ENCODE measurements around the gene FHIP1B.
"Not testable (repeated sequence)": the region's sequence is repeated elsewhere in the genome, so short reads cannot be mapped to it uniquely, and the experiment has no call there.

Gene FHIP1B

GRCh38 chr11:6234387-6235107, at the start of gene FHIP1B:
TSS of gene FHIP1B (minus strand) at chr11:6234636. CDS start at chr11:6224516, 10,120 bp downstream.
- peak; percentile 100 for DNase-seq

DNA sequence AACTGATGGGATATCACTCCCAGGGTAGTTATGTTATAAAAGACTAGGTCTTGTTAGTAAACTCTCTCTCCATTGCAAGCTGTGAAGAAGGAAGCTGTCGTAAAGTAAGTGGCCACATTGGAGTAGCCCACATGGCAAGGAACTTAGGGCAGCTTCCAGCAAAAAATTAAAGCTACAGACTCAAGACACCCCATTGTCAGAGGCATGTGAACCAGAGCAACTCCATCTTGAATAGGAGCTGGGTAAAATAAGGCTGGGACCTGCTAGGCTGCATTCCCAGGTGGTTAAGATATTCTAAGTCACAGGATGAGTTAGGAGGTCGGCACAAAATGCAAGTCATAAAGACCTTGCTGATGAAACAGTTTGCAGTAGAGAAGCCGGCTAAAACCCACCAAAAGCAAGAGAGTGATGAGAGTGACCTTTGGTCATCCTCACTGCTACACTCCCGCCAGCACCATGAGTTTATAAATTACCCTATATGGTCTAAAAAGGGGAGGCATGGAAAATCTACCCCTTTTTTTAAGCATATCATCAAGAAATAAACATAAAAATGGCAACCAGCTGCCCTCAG, 49.1 kb upstream of the FHIP1B start:
- DNase-seq: no peak

DNA sequence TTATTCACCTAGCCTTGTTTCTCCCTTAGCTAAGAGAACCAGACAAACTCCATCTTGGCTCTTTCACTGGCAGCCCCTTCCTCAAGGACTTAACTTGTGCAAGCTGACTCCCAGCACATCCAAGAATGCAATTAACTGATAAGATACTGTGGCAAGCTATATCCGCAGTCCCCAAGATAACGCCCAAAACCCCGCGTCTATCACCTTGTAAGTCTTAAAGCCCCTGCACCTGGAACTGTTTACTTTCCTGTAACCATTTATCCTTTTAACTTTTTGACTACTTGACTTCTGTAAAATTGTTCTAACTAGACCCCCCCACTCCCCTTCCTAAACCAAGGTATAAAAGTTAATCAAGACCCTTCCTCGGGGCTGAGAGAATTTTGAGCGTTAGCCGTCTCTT, 46.4 kb upstream of the FHIP1B start:
- DNase-seq: not testable (repeated sequence)

DNA sequence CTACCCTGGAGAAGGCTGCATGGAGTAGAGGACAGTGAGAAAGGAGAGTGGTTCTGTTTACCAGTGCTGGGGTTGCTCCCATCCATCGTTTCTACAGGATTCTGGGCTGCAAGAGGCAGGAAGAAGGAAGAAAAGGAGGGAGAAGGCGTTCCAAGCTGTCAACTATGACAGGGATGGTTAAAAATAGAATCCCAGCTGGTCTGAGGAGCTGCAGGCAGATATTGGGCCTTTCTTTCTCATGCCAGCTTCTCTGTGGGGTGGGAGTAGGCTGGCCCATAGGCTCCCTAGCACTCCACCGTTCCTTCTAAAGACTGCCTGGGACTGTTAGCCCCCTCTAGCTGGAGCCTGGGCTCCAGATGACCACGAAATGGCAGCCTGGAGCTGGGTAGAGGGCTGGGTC, 38.8 kb upstream of the FHIP1B start:
- no peak for DNase-seq

GRCh38 chr11:6271598-6271997, 37.2 kb upstream of the FHIP1B start:
- no peak for DNase-seq

DNA sequence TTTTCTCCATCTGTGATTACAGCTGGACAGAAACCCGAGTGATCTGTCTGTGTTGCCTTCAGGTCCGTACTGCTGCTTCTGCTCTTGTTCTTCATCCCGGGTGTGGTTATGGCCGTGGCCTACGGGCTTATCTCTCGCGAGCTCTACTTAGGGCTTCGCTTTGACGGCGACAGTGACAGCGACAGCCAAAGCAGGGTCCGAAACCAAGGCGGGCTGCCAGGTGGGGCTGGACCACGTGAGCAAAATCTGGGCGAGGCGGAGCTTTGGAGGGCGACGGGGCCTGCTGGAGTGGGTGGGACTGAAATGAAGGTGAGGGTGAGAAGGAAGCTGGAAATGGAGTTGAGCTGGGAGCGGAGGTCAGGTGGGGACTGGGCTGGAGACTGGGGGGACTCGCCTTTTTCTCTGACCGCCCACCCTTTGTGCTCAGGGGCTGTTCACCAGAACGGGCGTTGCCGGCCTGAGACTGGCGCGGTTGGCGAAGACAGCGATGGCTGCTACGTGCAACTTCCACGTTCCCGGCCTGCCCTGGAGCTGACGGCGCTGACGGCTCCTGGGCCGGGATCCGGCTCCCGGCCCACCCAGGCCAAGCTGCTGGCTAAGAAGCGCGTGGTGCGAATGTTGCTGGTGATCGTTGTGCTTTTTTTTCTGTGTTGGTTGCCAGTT, 36.3 kb upstream of the FHIP1B start:
- no peak for DNase-seq

GRCh38 chr11:6269994-6270393, 35.6 kb upstream of the FHIP1B start:
- DNase-seq: no peak

DNA sequence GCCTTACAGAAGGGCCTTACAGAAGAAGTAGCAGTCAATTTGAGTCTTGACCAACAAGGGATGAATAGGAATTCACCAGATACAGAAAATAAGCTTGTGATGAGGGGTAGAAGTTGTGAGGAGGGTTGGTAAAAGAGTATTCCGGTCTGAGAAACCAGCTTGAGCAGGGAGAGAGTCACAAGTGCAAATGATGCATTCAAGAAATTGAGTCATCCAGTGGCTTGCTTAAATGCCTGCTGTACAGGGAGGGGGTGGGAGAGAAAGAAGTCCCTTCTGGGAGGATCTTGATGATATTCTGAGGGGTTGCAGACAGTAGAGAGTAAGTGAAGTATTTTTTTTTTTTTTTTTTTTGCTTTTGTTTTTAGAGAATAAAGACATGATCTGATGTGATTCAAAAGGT, 34.4 kb upstream of the FHIP1B start:
- no peak for DNase-seq

DNA sequence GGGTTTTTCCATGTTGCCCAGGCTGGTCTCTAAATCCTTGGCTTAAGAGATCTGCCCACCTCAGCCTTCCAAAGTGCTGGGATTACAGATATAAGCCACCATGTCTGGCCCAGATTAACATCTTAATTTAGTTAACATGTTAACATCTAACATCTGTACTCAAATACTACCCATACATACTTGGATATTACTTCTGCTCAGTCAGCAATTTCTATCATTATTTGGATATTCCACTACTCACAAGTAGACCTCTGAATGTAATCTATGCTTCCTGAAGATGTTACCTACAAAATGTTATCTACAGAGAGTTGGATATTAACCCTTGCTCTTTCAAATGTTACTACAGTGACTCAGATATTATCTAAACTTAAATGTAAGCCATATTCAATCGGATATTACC, 29.2 kb upstream of the FHIP1B start:
- DNase-seq: no peak

GRCh38 chr11:6260207-6260726, 25.8 kb upstream of the FHIP1B start:
- no peak for DNase-seq

GRCh38 chr11:6258571-6259081, 24.2 kb upstream of the FHIP1B start:
- DNase-seq: peak; percentile 32

DNA sequence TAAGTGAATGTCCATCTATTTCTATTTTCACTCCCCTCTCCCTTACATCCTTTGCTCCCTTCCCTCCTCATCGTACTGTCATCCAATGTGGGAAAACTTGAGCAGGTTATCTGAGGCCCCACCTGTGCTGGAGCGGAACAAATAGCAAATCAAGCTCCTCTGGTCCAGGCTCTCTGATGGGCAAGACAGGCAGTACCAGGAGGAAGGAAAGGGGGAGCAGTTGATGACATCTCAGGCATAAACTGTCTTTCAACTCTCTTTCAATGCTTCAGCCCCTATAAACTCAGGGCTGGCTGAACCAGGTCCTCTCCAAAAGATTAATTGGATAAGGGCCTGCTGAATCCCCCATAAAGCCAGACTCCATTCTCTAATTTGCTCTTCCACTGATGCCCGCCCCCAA, 23.7 kb upstream of the FHIP1B start:
- DNase-seq: no peak

DNA sequence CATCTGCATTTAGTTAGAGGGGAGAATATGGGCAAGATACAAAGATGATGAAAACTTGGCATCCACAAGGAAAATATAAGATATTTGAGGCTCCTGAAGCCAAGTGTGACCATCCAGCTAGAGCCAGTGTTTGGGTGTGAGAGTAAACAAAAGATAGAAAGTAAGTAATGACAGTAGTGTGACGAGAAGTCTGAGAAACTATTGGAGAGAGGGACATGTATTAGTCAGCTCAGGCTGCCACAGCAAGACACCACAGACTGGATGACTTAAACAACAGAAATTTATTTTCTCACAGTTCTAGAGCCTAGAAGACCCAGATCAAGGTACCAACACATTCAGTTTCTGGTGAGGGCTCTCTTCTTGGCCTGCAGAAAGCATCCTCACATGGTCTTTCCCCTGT, 18.8 kb upstream of the FHIP1B start:
- no peak for DNase-seq

- DNase-seq: no peak
Observed at GRCh38 chr11:6251990-6252473, 17.6 kb upstream of the FHIP1B start.

GRCh38 chr11:6251120-6251733, 16.8 kb upstream of the FHIP1B start:
- peak; percentile 73 for DNase-seq

GRCh38 chr11:6249770-6250555, 15.5 kb upstream of the FHIP1B start:
- no peak for DNase-seq

- DNase-seq: not testable (repeated sequence)
Observed at GRCh38 chr11:6248897-6249296, 14.5 kb upstream of the FHIP1B start.

GRCh38 chr11:6248248-6248647, 13.8 kb upstream of the FHIP1B start:
- DNase-seq: no peak

DNA sequence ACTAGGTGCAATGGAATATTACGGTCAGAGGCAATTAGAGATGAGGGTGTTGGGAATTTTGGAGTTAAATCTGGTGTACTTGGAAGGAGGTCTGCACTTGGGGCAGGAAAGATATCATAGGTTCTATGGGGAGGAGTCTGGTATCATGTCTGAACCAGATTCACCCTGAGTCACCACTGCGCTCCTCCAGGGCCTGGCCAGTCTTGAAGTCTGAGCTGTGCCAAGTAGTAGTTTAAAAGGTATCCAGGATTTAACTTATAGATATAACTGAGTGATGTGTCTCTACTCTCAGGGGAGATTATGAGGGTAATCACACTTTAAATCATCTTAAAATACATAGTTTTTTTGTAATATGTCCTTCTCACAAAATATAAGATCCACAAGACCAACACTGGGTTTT, 11.1 kb upstream of the FHIP1B start:
- DNase-seq: no peak

GRCh38 chr11:6241316-6241715, 6.9 kb upstream of the FHIP1B start:
- no peak for DNase-seq

DNA sequence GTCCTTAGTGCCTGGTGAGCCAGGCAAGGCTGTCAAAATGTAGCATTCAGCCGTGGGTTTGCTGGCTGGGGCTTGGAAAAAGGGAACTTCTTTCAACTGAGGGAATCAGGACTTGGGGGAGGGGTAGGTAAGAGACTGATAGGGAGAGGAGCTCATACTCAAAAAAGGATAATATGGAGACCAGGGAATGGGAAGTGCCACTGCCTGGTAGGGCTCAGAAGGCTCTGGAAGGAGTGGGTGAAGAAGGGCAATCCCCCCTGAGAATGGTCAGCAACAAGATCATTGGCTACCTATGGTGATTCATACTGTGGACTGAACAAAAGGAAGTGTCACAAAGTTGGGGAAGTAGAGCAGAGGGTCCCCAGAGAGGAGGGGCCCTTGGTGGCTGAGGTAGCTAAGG, 6.3 kb upstream of the FHIP1B start:
- DNase-seq: no peak

DNA sequence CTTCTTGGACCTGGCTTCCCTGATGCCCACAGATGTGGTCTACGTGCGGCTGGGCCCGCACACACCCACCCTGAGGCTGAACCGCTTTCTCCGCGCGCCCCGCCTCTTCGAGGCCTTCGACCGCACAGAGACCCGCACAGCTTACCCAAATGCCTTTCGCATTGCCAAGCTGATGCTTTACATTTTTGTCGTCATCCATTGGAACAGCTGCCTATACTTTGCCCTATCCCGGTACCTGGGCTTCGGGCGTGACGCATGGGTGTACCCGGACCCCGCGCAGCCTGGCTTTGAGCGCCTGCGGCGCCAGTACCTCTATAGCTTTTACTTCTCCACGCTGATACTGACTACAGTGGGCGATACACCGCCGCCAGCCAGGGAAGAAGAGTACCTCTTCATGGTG, 5.7 kb upstream of the FHIP1B start:
- no peak for DNase-seq
